Right kidney (tissue), 1 donor: ENCODE measurements around the gene OSBPL10.
A peak's percentile ranks its signal among the peaks of the same experiment; 100 is the strongest.

ENCODE experiments used
- DNase-seq: peaks from one replicate; pipeline ENCODE4 v3.0.0-alpha.2; 2016

Gene OSBPL10

DNA sequence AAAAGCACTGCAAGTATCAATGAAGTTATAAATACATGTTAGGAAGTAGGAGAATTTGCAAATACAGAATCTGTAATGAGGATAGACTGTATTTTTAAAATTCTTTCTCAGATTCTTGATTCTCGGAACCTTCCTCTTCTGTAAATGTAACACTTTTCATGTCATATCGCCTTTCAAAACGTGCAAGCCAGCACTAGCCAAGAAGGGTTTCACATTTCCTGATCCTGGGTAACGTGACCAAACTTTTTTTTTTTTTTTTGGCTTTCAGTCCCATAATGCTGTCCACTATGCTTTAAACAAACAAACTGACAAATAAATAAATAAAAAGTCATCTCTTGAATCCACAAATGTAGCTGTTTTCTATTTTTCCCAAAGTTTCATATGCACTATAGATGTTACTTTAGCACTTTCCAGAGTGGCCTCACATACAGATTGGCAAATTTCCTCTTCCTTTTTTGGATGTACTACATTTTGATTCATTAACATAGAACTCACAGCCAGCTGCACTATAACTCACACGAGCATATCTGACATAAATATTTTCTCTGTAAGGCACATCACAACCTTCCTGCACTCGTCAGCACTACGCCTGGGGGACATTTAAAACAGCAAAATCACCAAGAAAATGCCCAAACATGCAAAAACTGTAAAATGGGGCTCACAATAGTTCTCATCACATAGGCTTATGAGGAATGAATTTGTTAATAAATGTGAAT is 208.1 kb downstream of the OSBPL10 start:
- DNase-seq, result no peak

DNA sequence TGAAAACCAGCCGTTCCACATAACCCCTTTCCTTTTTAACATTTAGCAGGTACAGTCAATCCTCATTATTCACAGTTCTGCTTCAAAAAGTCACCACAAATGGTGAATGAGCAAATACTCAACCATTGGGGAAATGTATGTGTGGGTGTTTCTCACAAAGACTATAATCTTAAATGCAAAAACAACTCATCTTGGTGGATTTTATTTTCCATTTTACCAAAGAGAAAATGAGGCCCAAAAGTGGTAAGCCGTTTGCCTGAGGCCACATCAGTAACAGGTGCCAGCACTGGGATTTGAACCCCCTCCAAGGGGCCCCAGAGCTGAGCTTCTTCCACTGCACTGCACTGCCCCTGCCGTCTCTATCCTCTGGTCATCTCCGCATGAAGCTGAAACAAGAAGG is 208.8 kb downstream of the OSBPL10 start:
- DNase-seq, result no peak

DNA sequence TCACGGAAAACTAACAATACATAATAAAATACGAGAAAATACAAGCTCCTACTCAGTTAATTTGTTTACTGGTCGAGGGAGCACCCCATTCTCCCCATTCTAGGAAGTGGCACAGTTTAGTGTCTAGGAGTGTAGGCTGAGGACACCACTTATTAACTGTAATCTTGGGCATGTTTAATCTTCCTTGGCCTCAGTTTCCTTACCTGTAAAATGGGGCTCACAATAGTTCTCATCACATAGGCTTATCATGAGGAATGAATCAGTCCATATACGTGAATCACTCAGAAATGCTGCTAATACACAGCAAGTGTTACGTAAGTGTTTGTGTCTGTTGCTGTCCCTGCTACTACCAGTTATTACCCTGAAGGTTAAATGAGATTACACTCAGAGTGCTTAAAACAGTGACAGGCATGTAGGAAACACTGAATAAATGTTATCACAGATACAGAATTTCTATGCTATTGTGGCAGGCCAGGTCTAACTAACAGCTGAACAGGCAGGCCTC is 210.2 kb downstream of the OSBPL10 start:
- DNase-seq, result no peak

DNA sequence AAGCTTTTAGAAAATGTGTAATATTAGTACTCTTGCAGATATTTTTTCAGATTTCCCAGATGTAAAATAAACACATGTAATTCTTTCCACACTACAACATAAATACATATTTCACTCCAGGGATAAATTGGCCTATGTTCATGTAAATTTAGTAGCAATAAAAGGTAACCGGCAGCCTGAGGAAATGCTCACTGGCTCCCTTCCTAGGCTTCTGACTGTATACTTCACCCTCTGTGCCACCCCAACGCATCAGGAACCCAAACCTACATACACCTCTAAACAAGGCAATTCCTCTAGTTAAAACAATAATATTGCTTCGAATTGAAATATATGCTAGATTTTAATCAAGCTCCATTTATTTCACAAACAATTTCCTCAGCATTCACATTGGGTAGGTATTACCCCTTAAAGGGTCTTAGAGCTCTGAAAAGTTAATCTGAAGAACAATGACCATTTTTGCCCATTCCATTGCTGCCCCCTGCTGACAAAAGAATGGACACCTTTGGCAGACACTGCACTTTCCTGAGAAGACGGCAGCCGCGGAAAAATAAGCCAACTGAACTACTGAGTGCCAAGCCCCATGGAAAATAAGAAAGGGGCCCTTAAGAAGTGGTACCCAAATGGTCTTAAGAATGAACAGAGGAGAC is 212.5 kb downstream of the OSBPL10 start:
- peak; percentile 45 for DNase-seq

DNA sequence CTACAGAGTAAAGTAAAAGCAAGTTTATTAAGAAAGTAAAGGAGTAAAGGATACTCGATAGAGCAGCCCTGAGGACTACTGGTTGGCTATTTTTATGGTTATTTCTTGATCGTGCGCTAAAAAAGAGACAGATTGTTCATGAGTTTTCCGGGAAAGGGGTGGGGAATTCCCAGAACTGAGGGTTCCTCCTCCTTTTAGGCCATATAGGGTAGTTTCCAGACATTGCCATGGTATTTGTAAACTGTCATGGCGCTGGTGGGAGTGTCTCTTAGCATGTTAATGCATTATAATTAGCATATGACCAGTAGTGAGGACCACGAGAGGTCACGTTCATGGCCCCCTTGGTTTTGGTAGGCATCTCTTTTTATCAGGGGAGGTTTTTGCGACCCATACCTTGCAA is 213.1 kb downstream of the OSBPL10 start:
- no peak for DNase-seq

DNA sequence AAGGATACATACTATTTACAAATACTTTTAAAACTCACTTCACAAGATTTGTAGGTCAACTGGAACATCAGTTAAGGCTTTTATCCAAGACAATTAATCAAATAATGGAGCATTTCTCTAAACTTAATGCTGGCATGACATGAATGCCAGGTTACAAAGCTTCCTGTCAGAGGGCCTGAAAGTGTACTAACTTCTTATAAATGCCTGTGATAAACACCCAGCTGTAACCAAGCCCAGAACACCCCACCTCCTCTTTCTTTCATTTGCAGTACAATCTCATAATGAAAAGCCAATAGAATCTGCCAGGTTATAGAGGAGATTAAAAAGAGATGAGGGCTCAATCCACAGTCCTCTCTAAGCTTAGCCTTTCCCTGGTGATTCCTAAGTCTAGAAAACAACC is 214.4 kb downstream of the OSBPL10 start:
- no peak for DNase-seq

DNA sequence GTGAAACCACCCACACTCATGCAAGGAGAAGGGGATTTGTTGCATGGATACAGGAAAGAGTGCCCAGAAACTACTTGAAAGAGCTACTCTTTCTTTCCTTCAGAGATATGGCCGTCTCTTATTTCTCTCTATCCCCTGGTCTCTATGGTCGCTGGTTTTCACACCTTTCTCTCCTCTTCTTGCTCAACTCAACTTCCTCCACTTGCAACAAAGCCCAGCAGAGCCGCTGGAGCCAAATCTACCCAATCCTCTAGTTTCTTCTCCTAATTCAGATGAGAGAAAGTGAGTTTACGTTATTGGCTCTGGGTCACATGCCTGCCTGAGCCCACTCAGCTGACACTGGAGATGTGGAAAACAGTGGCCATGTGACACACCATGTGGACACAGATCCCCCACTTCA is 215.2 kb downstream of the OSBPL10 start:
- no peak for DNase-seq

DNA sequence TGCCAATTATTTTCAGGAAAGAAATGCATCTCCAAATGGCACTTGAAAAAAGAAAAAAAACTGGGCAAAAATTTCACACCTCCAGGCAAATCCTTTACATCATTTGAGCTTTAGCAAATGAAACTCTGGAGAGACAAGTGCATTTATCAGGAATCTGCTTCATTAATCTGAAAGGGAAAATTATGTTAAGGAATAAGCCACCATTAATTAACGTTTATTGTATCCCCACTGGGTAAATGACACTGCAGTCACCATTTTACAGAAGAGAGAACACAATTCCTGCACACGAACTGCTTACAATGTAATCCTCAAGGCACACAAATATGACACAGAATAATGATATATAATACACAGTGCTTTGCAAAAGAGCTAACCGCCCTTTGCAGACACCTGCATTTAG is 217.3 kb downstream of the OSBPL10 start:
- DNase-seq, result no peak

DNA sequence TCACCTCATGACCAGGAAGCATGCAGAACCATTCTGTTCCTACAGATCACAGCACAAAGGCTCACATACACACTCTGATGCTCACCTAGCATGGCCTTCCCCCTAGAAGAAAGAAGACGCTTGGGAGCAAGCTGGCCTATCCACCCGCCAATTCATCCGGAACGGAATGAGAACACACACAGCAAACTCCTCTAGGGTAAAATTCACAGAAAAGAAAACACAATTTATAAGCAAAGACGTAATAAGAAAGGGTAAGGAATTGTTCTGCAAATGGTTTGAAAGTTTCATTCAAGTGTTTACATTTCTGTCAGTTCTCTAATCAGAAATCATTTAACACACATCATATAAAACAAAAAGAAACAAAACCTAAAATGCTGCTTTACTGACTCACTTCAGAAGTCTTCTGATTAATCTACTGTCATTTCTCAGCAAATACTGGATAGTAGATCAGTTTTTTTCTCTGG is 218.1 kb downstream of the OSBPL10 start:
- no peak for DNase-seq

DNA sequence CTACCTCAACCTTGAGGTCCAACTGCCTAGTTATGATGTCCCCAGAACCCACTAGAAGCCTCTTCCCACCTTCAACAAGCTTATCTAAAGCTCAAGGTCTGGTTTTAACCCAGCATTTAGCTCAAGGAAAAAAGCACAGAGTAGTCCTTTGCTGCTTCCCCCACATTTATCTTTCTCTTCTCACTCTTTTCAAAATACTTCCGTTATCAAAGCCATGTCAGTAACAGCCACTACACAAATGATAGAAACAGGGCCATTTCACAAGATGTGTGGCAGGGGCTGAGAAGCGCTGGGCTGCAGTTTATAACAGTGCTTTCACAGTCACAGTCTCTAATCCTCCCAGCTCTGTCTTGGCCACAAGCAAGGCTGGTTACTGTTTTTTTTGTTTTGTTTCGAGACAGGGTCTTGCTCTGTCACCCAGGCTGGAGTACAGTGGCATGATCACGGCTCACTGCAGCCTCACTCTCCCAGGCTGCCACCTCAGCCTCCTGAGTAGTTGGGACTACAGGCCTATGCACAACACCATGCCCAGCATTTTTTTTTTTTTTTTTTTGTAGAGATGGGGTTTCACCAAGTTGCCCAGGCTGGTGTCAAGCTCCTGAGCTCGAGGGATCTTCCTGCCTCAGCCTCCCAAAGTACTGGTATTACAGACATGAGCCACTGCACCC is 218.8 kb downstream of the OSBPL10 start:
- peak; percentile 37 for DNase-seq

DNA sequence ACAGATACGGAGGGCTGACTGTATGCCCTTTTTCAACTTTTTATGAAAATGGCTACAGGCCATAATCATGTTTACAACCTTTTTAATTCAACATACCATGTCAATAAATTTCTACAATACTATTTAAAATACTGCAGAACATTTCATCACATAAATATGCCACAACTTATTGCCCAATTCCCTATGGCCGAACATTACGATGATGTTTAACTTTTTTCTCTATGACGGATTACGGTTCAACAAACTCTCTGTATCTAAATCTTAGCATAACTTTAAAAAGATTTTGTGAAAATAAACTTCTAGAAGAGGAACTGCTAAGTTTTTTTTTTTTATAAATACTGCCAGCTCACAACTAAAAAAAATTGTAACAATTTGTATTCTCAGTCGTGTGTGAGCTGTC is 220.4 kb downstream of the OSBPL10 start:
- DNase-seq, result no peak

DNA sequence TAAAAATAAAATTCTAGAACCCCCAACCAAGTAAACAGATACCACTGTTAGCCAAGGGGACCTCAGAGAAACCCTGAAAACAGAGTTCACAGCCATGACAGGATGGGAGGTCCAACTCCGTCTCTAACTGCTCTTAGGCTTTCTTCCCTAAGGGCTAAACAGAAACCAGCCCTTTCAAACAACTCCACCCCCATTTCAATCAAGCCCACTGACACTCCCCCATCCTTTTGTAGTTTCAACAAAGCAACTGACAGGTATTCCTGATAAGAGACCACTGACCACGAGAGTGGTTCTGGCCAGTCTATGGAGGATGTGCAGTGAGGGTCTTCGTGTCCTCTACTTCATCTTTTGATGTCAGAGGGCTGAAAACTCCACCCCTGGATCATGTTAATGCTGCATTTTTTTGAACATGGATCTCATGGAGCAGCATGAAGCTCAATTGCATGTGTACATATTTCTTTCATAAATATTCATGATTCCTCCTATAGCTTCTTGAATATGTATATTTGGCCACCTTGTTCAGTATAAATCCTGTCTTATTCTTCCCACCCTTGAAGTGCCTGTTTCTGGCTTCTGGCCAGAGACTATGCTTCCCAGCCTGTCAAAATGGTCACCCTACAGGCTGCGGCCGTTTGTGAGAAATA is 222.6 kb downstream of the OSBPL10 start:
- no peak for DNase-seq

DNA sequence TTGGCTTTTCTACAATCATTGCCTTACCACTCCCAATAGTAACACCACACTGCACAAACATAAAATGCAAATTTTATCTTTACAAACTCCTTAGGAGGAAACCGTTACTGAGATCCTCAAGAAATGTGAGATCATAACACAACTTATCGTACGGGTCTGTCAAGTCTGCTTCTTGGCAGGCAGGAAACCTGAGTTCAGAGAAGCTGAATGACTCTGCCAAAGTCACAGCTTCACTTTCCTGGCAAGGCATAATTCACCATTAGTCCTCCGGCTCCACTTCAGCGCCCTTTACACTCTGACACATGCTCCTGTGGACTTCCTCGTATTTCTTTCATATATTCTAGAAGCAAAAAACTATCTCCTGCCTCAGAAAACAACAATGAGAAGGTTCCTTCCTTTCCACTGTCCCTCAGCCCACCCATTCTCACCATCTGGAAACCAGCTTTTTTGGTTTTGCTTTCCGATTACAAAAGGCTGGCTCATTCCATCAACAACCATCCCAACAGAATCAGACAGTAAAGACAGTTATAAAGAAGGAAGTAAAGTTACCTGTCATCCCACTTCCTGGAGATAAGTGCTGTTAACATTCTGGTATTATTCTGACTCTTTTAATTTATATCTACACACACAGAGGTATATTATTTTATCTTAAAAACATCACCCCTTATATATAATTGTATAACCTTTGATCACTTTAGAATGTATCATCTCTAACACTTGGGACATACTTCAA is 225.0 kb downstream of the OSBPL10 start:
- no peak for DNase-seq

DNA sequence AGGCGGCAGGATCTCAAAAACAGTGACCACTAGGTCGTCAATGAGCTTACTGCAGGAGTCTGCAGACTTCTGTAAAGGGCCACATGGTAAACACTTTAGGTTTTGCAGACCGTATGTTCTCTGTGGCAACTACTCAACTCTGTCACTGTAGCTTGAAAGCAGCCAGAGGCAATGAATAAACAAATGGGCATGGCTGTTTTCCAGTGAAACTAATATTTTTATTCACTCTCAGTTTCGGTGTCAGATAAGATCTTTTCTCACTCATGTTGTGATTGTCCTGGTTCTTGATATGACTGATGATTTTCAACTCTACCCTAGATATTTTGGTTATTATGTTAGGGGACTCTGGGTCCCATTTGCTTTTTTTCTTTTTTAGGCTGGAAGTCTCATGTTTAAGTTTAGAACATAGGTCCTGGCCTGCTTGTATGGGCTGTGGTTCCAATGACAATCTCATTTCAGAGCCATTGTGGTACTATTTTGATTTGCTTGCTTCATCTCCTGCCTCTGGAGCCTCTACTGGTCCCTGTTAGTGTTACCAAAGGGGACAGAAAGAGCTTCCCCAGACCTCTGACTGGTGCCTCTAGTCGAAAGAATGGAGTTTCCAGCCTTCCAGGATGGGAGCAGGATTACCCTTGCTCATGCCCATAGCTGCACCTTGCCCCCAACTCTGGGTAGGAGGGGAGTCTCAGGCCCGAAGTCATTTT is 226.3 kb downstream of the OSBPL10 start:
- no peak for DNase-seq

DNA sequence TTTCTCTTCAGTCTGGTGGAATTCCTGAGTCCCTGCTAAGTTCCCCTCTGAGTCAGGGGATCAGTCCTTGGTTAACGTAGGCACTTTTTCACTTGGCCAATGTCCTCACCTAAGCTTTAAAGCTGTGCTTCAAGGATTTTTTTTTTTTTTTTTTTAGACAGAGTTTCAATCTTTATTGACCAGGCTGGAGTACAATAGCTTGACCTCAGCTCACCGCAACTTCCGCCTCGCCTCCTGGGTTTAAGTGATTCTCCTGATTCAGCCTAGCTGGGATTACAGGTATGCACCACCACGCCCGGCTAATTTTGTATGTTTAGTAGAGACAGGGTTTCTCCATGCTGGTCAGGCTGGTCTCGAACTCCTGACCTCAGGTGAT is 228.0 kb downstream of the OSBPL10 start:
- no peak for DNase-seq

DNA sequence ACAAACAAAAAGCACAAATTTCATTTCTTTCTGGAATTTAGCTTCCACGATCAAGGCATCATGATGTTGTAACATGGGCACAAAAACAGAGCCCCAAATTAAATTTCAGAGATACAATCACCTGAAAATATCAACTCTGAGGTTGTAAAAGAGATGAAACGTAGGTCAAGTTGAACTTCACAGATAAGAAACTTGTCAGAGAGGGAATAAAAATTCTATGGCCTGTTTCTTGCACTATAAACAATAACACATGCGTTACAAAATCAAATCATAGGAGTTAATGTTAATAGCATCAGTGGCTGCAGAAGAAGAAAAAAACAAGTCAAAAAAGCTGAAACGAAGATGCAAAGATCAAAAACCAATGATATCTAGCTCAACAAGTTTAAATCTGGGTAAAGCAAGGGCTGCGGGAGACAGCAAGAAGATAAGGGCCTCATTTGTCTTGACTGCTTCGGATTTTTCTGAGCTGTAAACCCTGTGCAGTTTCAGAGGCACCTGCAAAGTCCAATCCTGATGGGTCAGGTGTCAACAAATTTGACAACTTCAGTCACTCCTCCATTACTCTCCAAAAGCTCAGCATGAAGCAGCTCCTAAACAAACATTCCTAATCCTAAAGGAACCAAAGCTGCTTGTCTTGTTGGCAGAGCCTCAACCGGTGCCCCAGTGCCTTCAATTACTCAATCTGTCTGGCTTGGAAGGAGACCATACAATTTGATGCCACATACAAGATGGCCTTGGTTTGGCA is 228.6 kb downstream of the OSBPL10 start:
- no peak for DNase-seq

DNA sequence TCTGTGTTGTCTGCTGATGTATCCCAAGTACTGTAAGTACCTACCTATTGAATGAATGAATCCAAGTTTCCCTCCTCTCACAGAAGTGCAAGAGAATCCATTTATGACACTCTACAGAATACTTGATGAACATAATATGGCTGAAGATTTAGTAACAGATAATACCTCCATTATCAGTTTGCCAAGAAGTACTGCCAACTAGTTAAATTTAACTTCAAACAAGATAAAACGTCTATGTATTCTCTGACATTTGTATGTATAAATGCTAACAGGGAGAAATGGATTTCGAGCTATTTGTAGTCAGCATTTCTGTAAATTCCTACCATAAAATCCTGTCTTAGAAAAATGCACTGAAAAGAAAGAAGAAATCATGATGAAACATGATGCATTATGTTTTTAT is 230.7 kb downstream of the OSBPL10 start:
- no peak for DNase-seq

DNA sequence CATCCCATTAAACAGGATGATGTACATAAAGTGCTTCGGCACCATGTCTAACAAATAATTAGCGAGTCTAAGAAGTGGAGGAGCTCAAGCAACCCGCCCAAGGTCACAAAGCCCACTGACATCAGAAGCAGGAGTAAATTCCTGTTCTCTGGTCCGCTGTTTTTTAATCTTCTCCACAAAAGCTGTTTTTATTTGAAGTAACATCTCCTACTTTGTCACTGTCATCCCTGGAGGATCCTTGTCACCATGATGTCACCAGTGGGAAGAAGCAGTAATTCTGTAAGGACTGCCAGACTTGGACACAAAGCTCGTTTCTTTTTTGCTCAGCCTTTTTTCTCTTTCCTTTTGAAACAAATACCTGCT is 232.1 kb downstream of the OSBPL10 start:
- no peak for DNase-seq

DNA sequence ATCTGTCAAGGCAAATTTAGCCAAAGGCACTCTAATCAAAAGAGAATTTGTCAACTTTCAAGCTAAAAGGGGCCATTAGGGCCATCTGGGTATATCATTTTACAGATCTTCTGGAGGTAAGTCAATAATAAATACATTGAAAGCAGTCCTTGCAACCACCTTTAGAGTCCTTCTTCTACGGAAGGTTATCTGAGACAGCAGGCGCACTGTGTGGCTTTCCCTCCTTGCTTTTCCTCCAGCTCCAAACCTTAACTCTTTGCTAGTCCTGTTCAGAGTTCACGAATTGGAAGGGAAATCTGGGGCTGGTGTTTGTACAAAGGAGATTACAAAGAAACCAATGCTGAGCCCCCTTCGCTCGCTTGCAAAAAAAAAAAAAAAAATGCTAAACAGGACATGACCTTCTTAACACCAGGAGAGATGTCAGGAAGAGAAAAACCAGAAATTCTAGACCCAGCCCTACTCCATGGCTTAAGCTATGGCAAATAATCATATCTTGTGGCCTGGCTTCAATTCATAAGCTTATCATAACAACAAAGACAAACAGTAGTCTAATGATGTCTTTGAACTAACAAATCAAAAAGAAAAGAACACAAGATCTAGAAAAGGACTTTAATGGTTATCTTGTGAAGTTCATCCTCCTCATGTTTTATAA is 232.7 kb downstream of the OSBPL10 start:
- no peak for DNase-seq

DNA sequence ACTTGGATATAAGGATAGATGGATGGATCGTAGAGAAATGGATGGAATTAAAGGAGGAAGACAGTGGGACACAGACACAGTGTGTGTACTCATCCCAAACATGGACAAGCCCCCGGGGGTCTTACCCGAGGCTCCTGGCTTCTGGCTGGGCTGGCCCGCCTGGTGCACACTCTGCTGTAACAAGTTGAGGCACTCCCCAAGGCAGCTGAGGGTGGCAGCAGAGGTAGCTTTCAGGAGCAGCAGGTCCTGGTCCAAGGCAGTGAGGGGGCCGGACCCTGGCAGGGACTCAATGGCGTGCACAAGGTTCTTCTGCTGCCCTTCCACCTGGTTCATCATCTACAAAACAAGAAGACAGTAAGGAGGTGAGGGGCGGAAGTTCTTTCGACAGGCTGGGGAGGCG is 233.3 kb downstream of the OSBPL10 start:
- no peak for DNase-seq
